ENCODE results near the gene KCNJ1. TPM values are rescaled to one million over a fixed set of nuclear protein-coding genes. Genes with fewer than 3 reads are reported as not detected.

Gene KCNJ1
- total RNA-seq, 4 donors from 2014 or later: not detected

DNA sequence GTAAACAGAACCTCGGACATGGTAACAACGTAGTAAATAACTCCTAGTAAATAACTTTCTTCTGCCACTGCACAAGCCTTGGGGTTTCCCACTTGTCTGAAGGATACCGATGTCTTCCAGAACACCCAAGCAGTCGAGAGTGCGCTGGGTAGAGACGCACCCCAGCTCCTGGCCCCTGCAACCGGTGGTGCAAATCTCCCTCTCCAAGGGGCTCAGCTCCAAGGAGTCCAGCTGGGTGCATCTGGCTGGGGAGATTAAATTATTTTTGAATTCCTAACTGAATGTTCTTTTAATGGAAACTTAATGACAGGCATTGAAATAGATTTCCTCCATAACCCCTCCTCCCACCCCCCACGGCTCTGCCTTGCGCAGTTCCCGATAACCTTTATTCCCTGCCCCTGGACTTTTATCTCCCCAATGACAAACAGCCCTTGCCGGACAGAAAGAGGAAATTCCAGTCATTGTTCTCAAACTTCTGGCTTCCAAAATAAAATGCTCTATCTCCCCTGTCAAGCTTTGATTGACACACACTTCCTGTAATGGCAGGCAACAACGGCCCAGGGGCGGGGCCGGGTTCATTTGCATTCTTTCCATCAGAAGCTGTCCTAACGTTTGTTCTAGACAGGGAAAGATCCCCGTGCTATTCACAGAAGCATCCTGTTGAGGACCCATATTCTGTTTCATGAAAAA, 31.2 kb downstream of the KCNJ1 start:
- DNase-seq: no peak
- Histone ChIP-seq H3K4me1 (no peaks in the 10 kb centered on the region), H3K9me3 (no peaks in the 10 kb centered on the region), H3K27me3 (no peaks in the 10 kb centered on the region), H3K36me3 (no peaks in the 10 kb centered on the region), H3K27ac (no peak overlapping the region), H3K4me3 (no peak overlapping the region)
- intact Hi-C loops (cut with DNase I; ENCODE audit: low total_unique reads): no loop called here
- TF ChIP-seq POLR2A (IDR thresholded peaks at IDR 0.05): no peak

DNA sequence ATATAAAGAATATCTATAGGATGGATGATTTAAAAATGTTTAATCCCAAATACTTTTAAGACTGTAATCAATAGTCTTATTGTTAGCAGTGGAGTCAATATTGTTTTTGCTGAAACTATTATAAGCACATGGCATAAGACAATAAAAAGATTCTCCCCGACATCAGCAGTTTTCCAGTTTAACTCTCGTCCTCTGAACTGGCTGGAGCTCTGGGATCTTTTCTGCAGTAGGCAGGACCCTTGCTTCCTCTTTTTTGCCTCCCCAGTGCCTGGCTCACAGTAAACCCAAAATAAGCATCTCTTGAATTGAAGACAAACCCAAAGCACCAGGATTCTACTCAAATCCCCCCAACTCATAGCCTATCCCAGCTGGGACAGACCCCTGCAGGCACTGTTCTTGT, 32.9 kb downstream of the KCNJ1 start:
- TF ChIP-seq, protein P1, sequence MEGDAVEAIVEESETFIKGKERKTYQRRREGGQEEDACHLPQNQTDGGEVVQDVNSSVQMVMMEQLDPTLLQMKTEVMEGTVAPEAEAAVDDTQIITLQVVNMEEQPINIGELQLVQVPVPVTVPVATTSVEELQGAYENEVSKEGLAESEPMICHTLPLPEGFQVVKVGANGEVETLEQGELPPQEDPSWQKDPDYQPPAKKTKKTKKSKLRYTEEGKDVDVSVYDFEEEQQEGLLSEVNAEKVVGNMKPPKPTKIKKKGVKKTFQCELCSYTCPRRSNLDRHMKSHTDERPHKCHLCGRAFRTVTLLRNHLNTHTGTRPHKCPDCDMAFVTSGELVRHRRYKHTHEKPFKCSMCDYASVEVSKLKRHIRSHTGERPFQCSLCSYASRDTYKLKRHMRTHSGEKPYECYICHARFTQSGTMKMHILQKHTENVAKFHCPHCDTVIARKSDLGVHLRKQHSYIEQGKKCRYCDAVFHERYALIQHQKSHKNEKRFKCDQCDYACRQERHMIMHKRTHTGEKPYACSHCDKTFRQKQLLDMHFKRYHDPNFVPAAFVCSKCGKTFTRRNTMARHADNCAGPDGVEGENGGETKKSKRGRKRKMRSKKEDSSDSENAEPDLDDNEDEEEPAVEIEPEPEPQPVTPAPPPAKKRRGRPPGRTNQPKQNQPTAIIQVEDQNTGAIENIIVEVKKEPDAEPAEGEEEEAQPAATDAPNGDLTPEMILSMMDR (IDR thresholded peaks at IDR 0.05): no peak
- H3K36me3 ChIP-seq: no peaks in the 10 kb centered on the region
- no peaks in the 10 kb centered on the region for H3K9me3 ChIP-seq
- H3K27me3 ChIP-seq: no peaks in the 10 kb centered on the region
- H3K27ac ChIP-seq: no peak overlapping the region
- no peaks in the 10 kb centered on the region for H3K4me1 ChIP-seq
- DNase-seq: no peak
- intact Hi-C loops (cut with DNase I; ENCODE audit: low total_unique reads): loop anchor here (5.0 kb wide), 1 partner anchor 662 kb away; no protein-coding TSS in a partner anchor
- no peak overlapping the region for H3K4me3 ChIP-seq

DNA sequence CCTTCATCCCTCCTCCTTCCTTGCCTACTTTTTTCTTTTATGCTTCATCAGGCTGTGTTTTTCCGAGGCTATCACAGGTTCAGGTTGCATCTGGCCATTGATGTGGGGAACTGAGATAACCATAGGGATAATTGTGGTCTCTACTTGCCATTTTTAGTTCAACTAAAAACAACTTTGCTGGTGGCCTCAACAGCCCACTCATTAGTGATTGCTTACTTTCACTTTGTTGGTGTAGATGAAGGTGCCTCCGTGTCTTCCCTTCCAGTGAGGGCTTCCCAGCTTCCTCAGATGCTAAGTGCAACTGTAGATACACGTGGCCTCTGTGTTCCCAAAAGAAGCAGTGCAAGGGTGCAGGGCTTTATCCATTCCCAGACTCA, 35.0 kb downstream of the KCNJ1 start:
- Histone ChIP-seq H3K27me3 (no peaks in the 10 kb centered on the region), H3K4me1 (no peaks in the 10 kb centered on the region), H3K4me3 (no peak overlapping the region), H3K9me3 (no peaks in the 10 kb centered on the region), H3K27ac (no peak overlapping the region), H3K36me3 (no peaks in the 10 kb centered on the region)
- intact Hi-C loops (cut with DNase I; ENCODE audit: low total_unique reads): loop anchor here (5.0 kb wide), 1 partner anchor 660 kb away; no protein-coding TSS in a partner anchor
- DNase-seq: no peak
- no peak for TF ChIP-seq POLR2A (IDR thresholded peaks at IDR 0.05)
- TF ChIP-seq, protein P1 (IDR thresholded peaks at IDR 0.05): no peak

DNA sequence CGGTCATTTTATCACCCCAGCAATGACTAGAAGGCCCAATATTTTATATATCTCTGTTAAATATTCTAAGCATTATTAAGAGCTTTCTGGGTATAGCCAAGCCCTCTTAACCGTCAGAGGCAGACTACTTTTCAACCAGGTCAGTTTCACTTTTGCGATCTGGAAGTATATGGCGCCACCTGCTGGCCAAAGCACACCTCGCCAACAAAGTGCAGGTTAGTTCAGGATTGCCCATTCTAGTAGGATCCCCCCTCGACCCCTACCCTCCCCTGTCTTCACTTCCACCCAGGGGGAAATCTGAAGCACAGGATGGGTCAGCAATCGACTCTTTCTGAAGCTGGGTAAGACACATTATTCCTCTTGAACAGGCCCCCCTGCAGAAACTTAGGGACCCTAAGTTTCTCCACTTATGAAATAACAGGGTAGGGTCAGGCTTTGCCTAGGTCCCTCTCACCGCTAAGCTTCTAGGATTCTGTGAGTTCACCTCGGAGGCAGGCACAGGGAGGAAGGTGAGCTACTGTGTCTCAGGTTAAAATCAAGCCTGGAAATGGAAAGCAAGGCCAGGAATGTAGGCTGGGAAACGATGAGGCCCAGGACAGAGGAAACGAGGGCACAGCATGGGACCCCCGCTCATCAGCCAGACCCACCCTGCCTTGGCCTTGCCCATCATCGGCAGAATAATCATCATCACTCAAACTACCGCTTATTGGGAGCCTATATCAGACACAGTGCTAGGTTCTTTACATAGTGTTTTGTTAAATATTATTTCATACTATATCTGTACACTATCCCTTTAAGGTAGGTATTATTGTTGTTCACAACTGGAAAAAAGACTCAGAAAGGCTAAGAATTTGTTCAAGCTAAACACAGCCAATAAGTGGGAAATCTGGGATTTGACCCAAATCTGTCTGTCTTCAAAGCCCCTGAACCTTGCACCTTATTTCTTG, 35.6 kb downstream of the KCNJ1 start:
- H3K4me3 ChIP-seq: no peak overlapping the region
- TF ChIP-seq POLR2A (IDR thresholded peaks at IDR 0.05): no peak
- TF ChIP-seq, protein P1 (IDR thresholded peaks at IDR 0.05): peak; percentile 72 to 87 (median 80)
- H3K36me3 ChIP-seq: no peaks in the 10 kb centered on the region

DNA sequence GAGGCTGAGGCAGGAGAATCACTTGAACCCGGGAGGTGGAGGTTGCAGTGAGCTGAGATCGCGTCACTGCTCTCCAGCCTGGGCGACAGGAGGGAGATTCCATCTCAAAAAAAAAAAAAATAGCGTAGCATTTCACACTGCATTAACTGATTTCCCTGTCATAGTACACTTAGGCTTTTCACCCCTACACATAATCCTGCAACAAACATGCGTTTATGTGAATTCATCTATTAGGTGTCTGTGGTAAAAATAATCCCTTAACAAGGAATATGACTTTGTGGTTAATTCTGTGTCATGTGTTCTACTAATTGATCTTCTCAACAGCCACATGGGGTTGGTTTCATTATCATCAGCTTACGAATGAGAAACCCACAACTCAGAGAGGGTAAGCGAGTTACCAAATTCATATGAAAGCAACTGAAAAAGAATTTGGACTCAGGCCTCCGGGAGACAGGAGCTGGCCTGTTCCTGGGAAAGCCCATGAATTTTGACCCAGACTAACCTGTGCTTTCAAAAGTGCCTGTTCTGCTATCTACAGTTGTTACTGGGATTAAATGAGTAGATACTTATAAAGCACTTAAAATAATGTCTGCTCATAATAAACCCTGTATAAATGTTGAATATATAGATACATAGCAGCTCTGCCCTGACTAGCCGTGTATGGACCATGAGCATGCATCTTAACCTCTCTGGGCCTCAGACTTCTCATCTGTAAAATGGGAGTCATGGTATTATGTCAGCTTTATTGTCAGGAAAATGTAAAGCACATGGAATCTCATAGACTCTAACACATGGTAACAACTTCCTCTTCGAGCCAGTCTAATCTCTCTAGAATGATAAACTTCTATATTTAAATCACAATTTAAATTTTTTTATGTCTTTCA, 36.6 kb downstream of the KCNJ1 start:
- DNase-seq: no peak
- no peaks in the 10 kb centered on the region for H3K4me1 ChIP-seq
- no peaks in the 10 kb centered on the region for H3K36me3 ChIP-seq
- H3K27ac ChIP-seq: no peak overlapping the region
- intact Hi-C loops (cut with DNase I; ENCODE audit: low total_unique reads): loop anchor here (5.0 kb wide), 1 partner anchor 658 kb away; no protein-coding TSS in a partner anchor
- H3K27me3 ChIP-seq: no peaks in the 10 kb centered on the region
- H3K9me3 ChIP-seq: no peaks in the 10 kb centered on the region
- H3K4me3 ChIP-seq: no peak overlapping the region
- no peak for TF ChIP-seq POLR2A (IDR thresholded peaks at IDR 0.05)
- TF ChIP-seq, protein P1 (IDR thresholded peaks at IDR 0.05): no peak

More for the DNA sequence above, 35.6 kb downstream of the KCNJ1 start:
- Histone ChIP-seq H3K9me3 (no peaks in the 10 kb centered on the region), H3K4me1 (no peaks in the 10 kb centered on the region), H3K27ac (no peak overlapping the region), H3K27me3 (no peaks in the 10 kb centered on the region)
- intact Hi-C loops (cut with DNase I; ENCODE audit: low total_unique reads): loop anchor here (5.0 kb wide), 1 partner anchor 659 kb away; no protein-coding TSS in a partner anchor
- DNase-seq: peak; percentile 77 to 80
